ENCODE results near the gene DNER.
"Not testable (repeated sequence)": the region's sequence is repeated elsewhere in the genome, so short reads cannot be mapped to it uniquely, and the experiment has no call there.

The DNER gene

GRCh38 chr2:229562472-229563127 is 151.8 kb downstream of the DNER start:
- DNase-seq: no peak

GRCh38 chr2:229559986-229560385 is 154.4 kb downstream of the DNER start:
- no peak for DNase-seq

GRCh38 chr2:229553091-229553490 is 161.3 kb downstream of the DNER start:
- DNase-seq: no peak

- no peak for DNase-seq
Observed at GRCh38 chr2:229543176-229543873, 171.0 kb downstream of the DNER start.

- no peak for DNase-seq
Observed at GRCh38 chr2:229539628-229540027, 174.7 kb downstream of the DNER start.

GRCh38 chr2:229531594-229531993 is 182.8 kb downstream of the DNER start:
- DNase-seq: no peak

- no peak for DNase-seq
Observed at GRCh38 chr2:229530434-229530833, 183.9 kb downstream of the DNER start.

- DNase-seq: no peak
Observed at GRCh38 chr2:229528846-229529245, 185.5 kb downstream of the DNER start.

- no peak for DNase-seq
Observed at GRCh38 chr2:229526951-229527350, 187.4 kb downstream of the DNER start.

- no peak for DNase-seq
Observed at GRCh38 chr2:229524799-229525198, 189.6 kb downstream of the DNER start.

- DNase-seq: no peak
Observed at GRCh38 chr2:229523663-229524062, 190.7 kb downstream of the DNER start.

GRCh38 chr2:229521576-229521975 is 192.8 kb downstream of the DNER start:
- no peak for DNase-seq

- no peak for DNase-seq
Observed at GRCh38 chr2:229520691-229521096, 193.7 kb downstream of the DNER start.

GRCh38 chr2:229519655-229520430 is 194.5 kb downstream of the DNER start:
- DNase-seq: no peak

GRCh38 chr2:229514273-229514895 is 200.0 kb downstream of the DNER start:
- no peak for DNase-seq

- DNase-seq: no peak
Observed at GRCh38 chr2:229511524-229511923, 202.8 kb downstream of the DNER start.

- not testable (repeated sequence) for DNase-seq
Observed at GRCh38 chr2:229506699-229507098, 207.7 kb downstream of the DNER start.

GRCh38 chr2:229501051-229501794 is 213.1 kb downstream of the DNER start:
- DNase-seq: no peak

- no peak for DNase-seq
Observed at GRCh38 chr2:229492034-229492433, 222.3 kb downstream of the DNER start.

GRCh38 chr2:229490167-229490566 is 224.2 kb downstream of the DNER start:
- DNase-seq: no peak

- DNase-seq: no peak
Observed at GRCh38 chr2:229489016-229489415, 225.3 kb downstream of the DNER start.

- DNase-seq: no peak
Observed at GRCh38 chr2:229488232-229488631, 226.1 kb downstream of the DNER start.

GRCh38 chr2:229486673-229487072 is 227.7 kb downstream of the DNER start:
- DNase-seq: no peak

Measured in stimulated activated CD4-positive, alpha-beta T cell treated with anti-CD3 and anti-CD28 coated beads, Interleukin-4, amount 100 ng/mL, for 24 hours (primary cell).